GM12878 (cell line): ENCODE results near the gene ADD2. TPM values are rescaled to one million over a fixed set of nuclear protein-coding genes. Genes with fewer than 3 reads are reported as not detected.

Experiments
- ATAC-seq: fragments of 200-7000 bp; cut with Tn5 transposase; 3 replicates; pipeline ENCODE4 v1.9.1; 2020; ENCODE audit warnings: mild to moderate bottlenecking, moderate library complexity
- BruUV-seq: library from RNA; stranded (reverse); fragments of 400-500 nt; replicated peaks from 2 replicates; lab custom pipeline; 2021; lab: Mats Ljungman, UMichigan
- CTCF ChIA-PET: fragments of 300-600 bp; sonication (Branson Sonifier 250); formaldehyde crosslinking; extraction: SDS; loops from one replicate; lab custom pipeline; 2021; ENCODE audit warnings: inconsistent platforms; lab: Yijun Ruan, JAX
- POLR2A ChIA-PET: fragments of 350-600 bp; formaldehyde crosslinking; extraction: SDS; loops from one replicate; lab custom pipeline; 2021; ENCODE audit warnings: inconsistent platforms; lab: Charles Lee
- RAD21 ChIA-PET: fragments of 300-600 bp; sonication (Branson Sonifier 250); formaldehyde crosslinking; loops from one replicate; lab custom pipeline; 2023; ENCODE audit warnings: antibody characterized with exemption; ENCODE audit not compliant: unreplicated experiment; lab: Charles Lee
- SMC1A ChIA-PET: fragments of 300-600 bp; sonication (Branson Sonifier 250); formaldehyde crosslinking; loops from one replicate; lab custom pipeline; 2023; ENCODE audit not compliant: unreplicated experiment, uncharacterized antibody; lab: Charles Lee
- DNase-seq: peaks from one replicate; pipeline ENCODE4 v3.0.0-alpha.2; 2011; ENCODE audit warnings: low read depth, low spot score
- FAIRE-seq: peaks from 3 replicates; lab custom pipeline; 2011; peaks lifted over from hg19 to GRCh38; lab: Jason Lieb, UNC
- H2AFZ ChIP-seq: 2 replicates; pipeline ENCODE4 v1.6.0; 2011; ENCODE audit warnings: low read depth, low read length, control low read depth; ENCODE audit not compliant: control insufficient read depth
- H3K27ac ChIP-seq: 2 replicates; pipeline ENCODE4 v1.5.1; 2011; ENCODE audit warnings: control low read depth; ENCODE audit not compliant: control insufficient read depth, insufficient read depth
- H3K27me3 ChIP-seq, 2 experiments: replicated peaks in 1 of 2; 2 replicates each; pipeline versions ENCODE4 v1.6.0 to v1.6.1; 2011; ENCODE audit warnings: low read length in 1 of 2; ENCODE audit not compliant: control insufficient read depth in 2 of 2, insufficient read depth in 2 of 2
- H3K36me3 ChIP-seq, 2 experiments: 2 replicates each; pipeline ENCODE4 v1.5.1; 2011; ENCODE audit warnings: low read length in 1 of 2; ENCODE audit not compliant: control insufficient read depth in 2 of 2, insufficient read depth in 2 of 2
- H3K4me1 ChIP-seq: 2 replicates; pipeline ENCODE4 v1.6.1; 2011; ENCODE audit warnings: mild to moderate bottlenecking, low read length, moderate library complexity, mixed read lengths; ENCODE audit not compliant: control insufficient read depth, insufficient read depth
- H3K4me2 ChIP-seq: 2 replicates; pipeline ENCODE4 v1.6.0; 2011; ENCODE audit warnings: control low read depth; ENCODE audit not compliant: control insufficient read depth, insufficient read depth
- H3K4me3 ChIP-seq: fragments of 200-600 bp; sonication (generic); 2 replicates; pipeline ENCODE4 v1.5.1; 2016
- H3K79me2 ChIP-seq: 2 replicates; pipeline ENCODE4 v1.6.0; 2011; ENCODE audit warnings: low read length; ENCODE audit not compliant: control insufficient read depth, insufficient read depth
- H3K9ac ChIP-seq: 2 replicates; pipeline ENCODE4 v1.8.0; 2011; ENCODE audit warnings: low read length, control low read depth, mixed read lengths; ENCODE audit not compliant: control insufficient read depth, insufficient read depth
- H3K9me3 ChIP-seq: replicated peaks from 3 replicates; pipeline ENCODE4 v1.5.1; 2011; ENCODE audit warnings: mild to moderate bottlenecking, low read length; ENCODE audit not compliant: control insufficient read depth, insufficient read depth
- H4K20me1 ChIP-seq: 2 replicates; pipeline ENCODE4 v1.6.0; 2011; ENCODE audit not compliant: control insufficient read depth, insufficient read depth
- BRCA1 ChIP-seq: IDR thresholded peaks from 2 replicates; pipeline ENCODE4 v1.6.1; 2011; ENCODE audit warnings: low read depth, low read length, improper control_type of control experiment
- CEBPB ChIP-seq, 2 experiments: fragments of 150-350 bp in 1 of 2; IDR thresholded peaks; 2 replicates each; pipeline ENCODE4 v1.6.1; 2012 to 2014; ENCODE audit warnings: low read depth in 2 of 2, low read length in 2 of 2, borderline replicate concordance in 1 of 2, inconsistent platforms in 1 of 2
- CTCF ChIP-seq, 3 experiments: IDR thresholded peaks in 2 of 3; conservative IDR thresholded peaks in 1 of 3; 2 replicates each; pipeline ENCODE4 v1.5.1; 2011; ENCODE audit warnings: low read depth in 3 of 3, low read length in 3 of 3, mild to moderate bottlenecking in 3 of 3, control low read depth in 2 of 3, moderate library complexity in 2 of 3, inconsistent platforms in 1 of 3, mixed read lengths in 1 of 3; ENCODE audit not compliant: control insufficient read depth in 2 of 3, insufficient read depth in 1 of 3; ENCODE audit errors: extremely low read depth in 1 of 3
- HCFC1 ChIP-seq: fragments of 150-350 bp; IDR thresholded peaks from 2 replicates; pipeline ENCODE4 v1.6.1; 2014; ENCODE audit warnings: low read length
- HDAC6 ChIP-seq: fragments of 200-600 bp; sonication (generic); IDR thresholded peaks from one replicate; pipeline ENCODE4 v1.8.0; 2017; ENCODE audit warnings: antibody characterized with exemption; ENCODE audit not compliant: unreplicated experiment
- JUND ChIP-seq: IDR thresholded peaks from 2 replicates; pipeline ENCODE4 v1.6.1; 2012; ENCODE audit warnings: low read depth, mild to moderate bottlenecking, low read length, improper control_type of control experiment, moderate library complexity
- MAX ChIP-seq: IDR thresholded peaks from 2 replicates; pipeline ENCODE4 v1.6.1; 2012; ENCODE audit warnings: low read depth, low read length, improper control_type of control experiment
- MTA3 ChIP-seq: IDR thresholded peaks from 2 replicates; pipeline ENCODE4 v1.6.1; 2012; ENCODE audit warnings: low read length, inconsistent platforms, borderline replicate concordance
- NFXL1 ChIP-seq: fragments of 450-650 bp; IDR thresholded peaks from 2 replicates; pipeline ENCODE4 v1.6.1; 2017; ENCODE audit warnings: antibody characterized with exemption, mild to moderate bottlenecking, borderline replicate concordance
- NFYB ChIP-seq: IDR thresholded peaks from 2 replicates; pipeline ENCODE4 v1.6.1; 2011; ENCODE audit warnings: low read depth, mild to moderate bottlenecking, low read length, improper control_type of control experiment, moderate library complexity; ENCODE audit not compliant: insufficient read depth
- PAX5 ChIP-seq: IDR thresholded peaks from 2 replicates; pipeline ENCODE4 v1.6.1; 2011; ENCODE audit warnings: low read depth, low read length, borderline replicate concordance
- PAX8 ChIP-seq: fragments of 450-650 bp; IDR thresholded peaks from 2 replicates; pipeline ENCODE4 v1.6.1; 2017; ENCODE audit warnings: mild to moderate bottlenecking, moderate library complexity
- POU2F2 ChIP-seq: IDR thresholded peaks from 3 replicates; pipeline ENCODE4 v1.6.1; 2011; ENCODE audit warnings: low read depth, mild to moderate bottlenecking, low read length, borderline replicate concordance
- RBBP5 ChIP-seq: fragments of 200-600 bp; sonication (generic); conservative IDR thresholded peaks from 2 replicates; pipeline ENCODE4 v1.6.1; 2016
- TCF3 ChIP-seq: IDR thresholded peaks from 2 replicates; pipeline ENCODE4 v1.6.1; 2012; ENCODE audit warnings: low read depth, mild to moderate bottlenecking, low read length, borderline replicate concordance; ENCODE audit not compliant: insufficient read depth
- ZNF592 ChIP-seq: fragments of 450-650 bp; IDR thresholded peaks from 2 replicates; pipeline ENCODE4 v1.6.1; 2017; ENCODE audit warnings: mild to moderate bottlenecking, moderate library complexity
- ZSCAN29 ChIP-seq: fragments of 450-650 bp; IDR thresholded peaks from 2 replicates; pipeline ENCODE4 v1.6.1; 2017; ENCODE audit warnings: mild to moderate bottlenecking, moderate library complexity
- WGBS: methylation state at CpG from one replicate; pipeline ENCODE4 v1.1.6; 2016; ENCODE audit warnings: low lambda C conversion rate; ENCODE audit not compliant: insufficient replicate concordance, insufficient coverage; ENCODE audit errors: missing lambda C conversion rate; 5-methylcytosine and 5-hydroxymethylcytosine counted together
- in situ Hi-C: fragments of 300-500 bp; cut with MboI; formaldehyde crosslinking; loops from 9 replicates; pipeline ENCODE4 v1.14.3; 2018; ENCODE audit warnings: mixed read lengths
- intact Hi-C: fragments of 100-400 bp; cut with micrococcal nuclease; formaldehyde crosslinking; loops from one replicate; pipeline ENCODE4 v1.14.2; 2022; ENCODE audit not compliant: unreplicated experiment
- polyA plus RNA-seq, 11 experiments: library from polyadenylated mRNA; depleted of rRNA in 4 of 11; unstranded in 6 of 11; stranded (reverse) in 5 of 11; fragments of >200 nt; fragmentation: Nextera tagmentation in 4 of 11; fragmentation: Illumina TruSeq in 1 of 11; extraction: Ambion mirVana in 4 of 11; extraction: Trizol in 1 of 11; gene quantifications; 1 replicate in 1 of 11; 2 replicates in 10 of 11; pipeline versions ENCODE4 v1.2.1 to v1.2.3, GENCODE V29; 2011 to 2016; ENCODE audit warnings: inconsistent platforms in 2 of 11, missing spikeins in 2 of 11, low read depth in 1 of 11
- total RNA-seq, 4 experiments: library from RNA; depleted of rRNA in 3 of 4; stranded (reverse); fragments of >200 nt in 3 of 4; fragmentation: Illumina TruSeq in 1 of 4; extraction: Trizol in 1 of 4; gene quantifications; 2 replicates each; pipeline versions ENCODE4 v1.2.1 to v1.2.3, GENCODE V29; 2013 to 2021

Gene ADD2
- total and polyA plus RNA-seq, 10 of the 15 experiments (the other 5 are each of a cell fraction or from before 2014, with no cell fraction given): 0.05 to 0.13 (median 0.08) TPM; not detected in 7

GRCh38 chr2:70657246-70657645 is 110.8 kb downstream of the ADD2 start:
- Histone ChIP-seq H3K4me1 (no peaks in the 10 kb centered on the region), H3K4me3 (no peak overlapping the region), H4K20me1 (no peaks in the 10 kb centered on the region), H3K9me3 (no peaks in the 10 kb centered on the region), H2AFZ (no peak overlapping the region), H3K9ac (no peak overlapping the region), H3K27me3 (peaks cover 0 to 2% of the 10 kb centered on the region in 2 experiments; a peak in 3 of 4 replicates), H3K27ac (no peak overlapping the region), H3K36me3 (no peaks in the 10 kb centered on the region), H3K4me2 (no peak overlapping the region), H3K79me2 (no peaks in the 10 kb centered on the region)
- ChIA-PET CTCF (interaction anchor here (0.6 to 1.5 kb wide), 3 partner anchors 238 to 291 kb away, joined by 3 to 4 read pairs (median 3); no protein-coding TSS in a partner anchor), SMC1A (interaction anchor here (1.5 kb wide), 1 partner anchor 353 kb away, joined by 3 read pairs; no protein-coding TSS in a partner anchor), RAD21 (interaction anchor here (1.0 kb wide), 1 partner anchor 353 kb away, joined by 6 read pairs; no protein-coding TSS in a partner anchor), POLR2A (no interaction called here)
- no peak for ATAC-seq
- in situ Hi-C loops (no loop called here), intact Hi-C loops (loop anchor here (2.0 kb wide), 1 partner anchor 128 kb away; no protein-coding TSS in a partner anchor)
- 62% methylated on average over 5 of the region's 5 CpGs for WGBS
- BruUV-seq: no TSS peak
- no peak for DNase-seq
- FAIRE-seq: no peak
- TF ChIP-seq MTA3 (no peak), PAX5 (no peak), HDAC6 (no peak), PAX8 (no peak), POU2F2 (no peak), CEBPB (IDR thresholded peaks at IDR 0.05; ENCODE audit: borderline replicate concordance in 1 of 2, low read depth in 2 of 2, low read length in 2 of 2) (no peak), RBBP5 (no peak), HCFC1 (no peak), MAX (no peak), NFYB (no peak), BRCA1 (no peak), CTCF (IDR thresholded peaks at IDR 0.05 in 2 of 3, conservative IDR thresholded peaks at IDR 0.05 in 1 of 3; ENCODE audit: control insufficient read depth in 2 of 3, extremely low read depth in 1 of 3, insufficient read depth in 1 of 3, low read depth in 3 of 3, low read length in 3 of 3) (no peak), ZSCAN29 (no peak), JUND (no peak), ZNF592 (no peak), TCF3 (no peak), NFXL1 (no peak)
